Measurements from ENCODE around the gene POLN. TPM values are rescaled to one million over a fixed set of nuclear protein-coding genes. Genes with fewer than 3 reads are reported as not detected.

The POLN gene
- polyA plus RNA-seq, 1 donor (not counting 4 experiments of a cell fraction or from before 2014, with no cell fraction given), result 1.3 TPM

- peak; percentile 13 for DNase-seq (ENCODE audit: low read depth, low spot score)
- dilution Hi-C loops (cut with MboI; ENCODE audit: extremely low pct_ligation_motif_present, low sequenced_read_pairs), result no loop called here
- Histone ChIP-seq H3K4me3 (ENCODE audit: control insufficient read depth in 2 of 3, extremely low read depth in 1 of 3, insufficient read depth in 2 of 3, low read depth in 1 of 3, low read length in 3 of 3) (no peak overlapping the region), H3K4me1 (ENCODE audit: control insufficient read depth, extremely low read depth, insufficient read depth, low read length) (peaks cover 14% of the 10 kb centered on the region), H2AFZ (ENCODE audit: control insufficient read depth, low read length) (no peak overlapping the region), H3K27ac (ENCODE audit: control insufficient read depth, insufficient read depth, low read length) (no peak overlapping the region), H3K79me2 (ENCODE audit: control insufficient read depth, insufficient read depth, low read length) (no peaks in the 10 kb centered on the region), H3K9me3 (ENCODE audit: control insufficient read depth, low read depth, low read length) (no peaks in the 10 kb centered on the region), H3K9me1 (ENCODE audit: control insufficient read depth, extremely low read depth, insufficient read depth, low read length) (no peaks in the 10 kb centered on the region), H4K20me1 (ENCODE audit: control insufficient read depth, extremely low read depth, insufficient read depth, low read length) (peaks cover 29% of the 10 kb centered on the region), H3K4me2 (ENCODE audit: control insufficient read depth, extremely low read depth, insufficient read depth, low read depth, low read length) (no peak overlapping the region), H3K27me3 (ENCODE audit: control insufficient read depth, extremely low read depth, insufficient read depth, low read length) (peaks cover 22% of the 10 kb centered on the region), H3K36me3 (ENCODE audit: control insufficient read depth in 2 of 2, extremely low read depth in 1 of 2, insufficient read depth in 2 of 2, low read length in 2 of 2) (no peaks in the 10 kb centered on the region), H3K9ac (ENCODE audit: control insufficient read depth, extremely low read depth, insufficient read depth, low read length) (no peak overlapping the region)
- TF ChIP-seq EZH2 (IDR thresholded peaks at IDR 0.05; ENCODE audit: low read length), result no peak
- TF ChIP-seq, protein P1, sequence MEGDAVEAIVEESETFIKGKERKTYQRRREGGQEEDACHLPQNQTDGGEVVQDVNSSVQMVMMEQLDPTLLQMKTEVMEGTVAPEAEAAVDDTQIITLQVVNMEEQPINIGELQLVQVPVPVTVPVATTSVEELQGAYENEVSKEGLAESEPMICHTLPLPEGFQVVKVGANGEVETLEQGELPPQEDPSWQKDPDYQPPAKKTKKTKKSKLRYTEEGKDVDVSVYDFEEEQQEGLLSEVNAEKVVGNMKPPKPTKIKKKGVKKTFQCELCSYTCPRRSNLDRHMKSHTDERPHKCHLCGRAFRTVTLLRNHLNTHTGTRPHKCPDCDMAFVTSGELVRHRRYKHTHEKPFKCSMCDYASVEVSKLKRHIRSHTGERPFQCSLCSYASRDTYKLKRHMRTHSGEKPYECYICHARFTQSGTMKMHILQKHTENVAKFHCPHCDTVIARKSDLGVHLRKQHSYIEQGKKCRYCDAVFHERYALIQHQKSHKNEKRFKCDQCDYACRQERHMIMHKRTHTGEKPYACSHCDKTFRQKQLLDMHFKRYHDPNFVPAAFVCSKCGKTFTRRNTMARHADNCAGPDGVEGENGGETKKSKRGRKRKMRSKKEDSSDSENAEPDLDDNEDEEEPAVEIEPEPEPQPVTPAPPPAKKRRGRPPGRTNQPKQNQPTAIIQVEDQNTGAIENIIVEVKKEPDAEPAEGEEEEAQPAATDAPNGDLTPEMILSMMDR (optimal IDR thresholded peaks at IDR 0.05 in 1 of 3, IDR thresholded peaks at IDR 0.05 in 1 of 3, conservative IDR thresholded peaks at IDR 0.05 in 1 of 3; ENCODE audit: extremely low read depth in 1 of 3, insufficient read depth in 2 of 3, low read length in 3 of 3), result peak; percentile 90 to 99 (median 98)
- peak; percentile 70 for FAIRE-seq
Observed at GRCh38 chr4:2220016-2220630, 21.8 kb downstream of the POLN start.

- peaks cover 14% of the 10 kb centered on the region for H3K4me1 ChIP-seq (ENCODE audit: control insufficient read depth, extremely low read depth, insufficient read depth, low read length)
- no peak overlapping the region for H3K9ac ChIP-seq (ENCODE audit: control insufficient read depth, extremely low read depth, insufficient read depth, low read length)
- no peak for DNase-seq (ENCODE audit: low read depth, low spot score)
- H3K9me1 ChIP-seq (ENCODE audit: control insufficient read depth, extremely low read depth, insufficient read depth, low read length), result no peaks in the 10 kb centered on the region
- FAIRE-seq, result no peak
- no peak overlapping the region for H3K27ac ChIP-seq (ENCODE audit: control insufficient read depth, insufficient read depth, low read length)
- peaks cover 23% of the 10 kb centered on the region for H3K27me3 ChIP-seq (ENCODE audit: control insufficient read depth, extremely low read depth, insufficient read depth, low read length)
- H2AFZ ChIP-seq (ENCODE audit: control insufficient read depth, low read length), result no peak overlapping the region
- no peak for TF ChIP-seq EZH2 (IDR thresholded peaks at IDR 0.05; ENCODE audit: low read length)
- TF ChIP-seq, protein P1 (optimal IDR thresholded peaks at IDR 0.05 in 1 of 3, IDR thresholded peaks at IDR 0.05 in 1 of 3, conservative IDR thresholded peaks at IDR 0.05 in 1 of 3; ENCODE audit: extremely low read depth in 1 of 3, insufficient read depth in 2 of 3, low read length in 3 of 3), result no peak
- H3K79me2 ChIP-seq (ENCODE audit: control insufficient read depth, insufficient read depth, low read length), result no peaks in the 10 kb centered on the region
- H3K4me2 ChIP-seq (ENCODE audit: control insufficient read depth, extremely low read depth, insufficient read depth, low read depth, low read length), result no peak overlapping the region
- no peaks in the 10 kb centered on the region for H3K36me3 ChIP-seq (ENCODE audit: control insufficient read depth in 2 of 2, extremely low read depth in 1 of 2, insufficient read depth in 2 of 2, low read length in 2 of 2)
- H3K9me3 ChIP-seq (ENCODE audit: control insufficient read depth, low read depth, low read length), result no peaks in the 10 kb centered on the region
- dilution Hi-C loops (cut with MboI; ENCODE audit: extremely low pct_ligation_motif_present, low sequenced_read_pairs), result no loop called here
- no peak overlapping the region for H3K4me3 ChIP-seq (ENCODE audit: control insufficient read depth in 2 of 3, extremely low read depth in 1 of 3, insufficient read depth in 2 of 3, low read depth in 1 of 3, low read length in 3 of 3)
- peaks cover 29% of the 10 kb centered on the region for H4K20me1 ChIP-seq (ENCODE audit: control insufficient read depth, extremely low read depth, insufficient read depth, low read length)
Observed at GRCh38 chr4:2219233-2219760, 22.6 kb downstream of the POLN start.

Measured in keratinocyte (primary cell).